Measurements from ENCODE around the gene CDH15.
"Not testable (repeated sequence)": the region's sequence is repeated elsewhere in the genome, so short reads cannot be mapped to it uniquely, and the experiment has no call there.

Gene CDH15

DNA sequence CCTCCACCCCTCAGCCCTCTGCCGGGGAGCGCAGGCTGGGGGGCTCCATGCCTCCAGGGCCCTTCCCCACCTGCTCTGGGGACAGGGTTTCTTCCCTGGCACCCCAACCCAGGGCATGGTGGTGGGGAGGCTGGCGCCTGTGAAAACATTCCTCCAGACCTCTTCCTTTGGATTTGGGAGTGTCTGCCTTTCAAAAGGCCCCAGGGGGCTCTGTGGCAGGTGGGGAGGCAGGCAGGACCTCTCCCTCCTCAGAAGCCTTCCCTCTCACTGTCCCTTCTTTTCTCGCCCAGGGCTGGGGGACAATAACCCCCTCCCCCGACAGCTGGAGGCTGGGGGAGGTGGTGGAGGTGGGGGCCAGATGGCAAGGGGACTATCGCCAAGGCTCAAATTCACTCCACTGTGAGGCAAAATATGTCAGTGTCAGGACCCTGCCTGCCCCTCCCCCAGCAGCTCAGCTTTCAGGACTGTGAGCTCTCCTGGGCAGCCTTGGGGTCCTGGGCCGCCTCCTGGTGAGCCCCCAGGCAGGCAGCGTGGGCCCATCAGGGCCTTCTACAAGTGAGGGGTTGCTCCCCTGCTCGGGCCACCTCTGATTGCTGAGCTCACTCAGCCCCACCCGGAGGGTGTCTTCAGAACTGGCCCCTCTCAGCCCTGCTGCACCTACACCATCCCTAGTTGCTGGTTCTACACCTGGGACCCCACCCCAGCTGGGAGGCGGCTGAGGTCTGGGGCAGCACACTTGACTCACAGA, 1.8 kb downstream of the CDH15 start:
- DNase-seq: no peak

DNA sequence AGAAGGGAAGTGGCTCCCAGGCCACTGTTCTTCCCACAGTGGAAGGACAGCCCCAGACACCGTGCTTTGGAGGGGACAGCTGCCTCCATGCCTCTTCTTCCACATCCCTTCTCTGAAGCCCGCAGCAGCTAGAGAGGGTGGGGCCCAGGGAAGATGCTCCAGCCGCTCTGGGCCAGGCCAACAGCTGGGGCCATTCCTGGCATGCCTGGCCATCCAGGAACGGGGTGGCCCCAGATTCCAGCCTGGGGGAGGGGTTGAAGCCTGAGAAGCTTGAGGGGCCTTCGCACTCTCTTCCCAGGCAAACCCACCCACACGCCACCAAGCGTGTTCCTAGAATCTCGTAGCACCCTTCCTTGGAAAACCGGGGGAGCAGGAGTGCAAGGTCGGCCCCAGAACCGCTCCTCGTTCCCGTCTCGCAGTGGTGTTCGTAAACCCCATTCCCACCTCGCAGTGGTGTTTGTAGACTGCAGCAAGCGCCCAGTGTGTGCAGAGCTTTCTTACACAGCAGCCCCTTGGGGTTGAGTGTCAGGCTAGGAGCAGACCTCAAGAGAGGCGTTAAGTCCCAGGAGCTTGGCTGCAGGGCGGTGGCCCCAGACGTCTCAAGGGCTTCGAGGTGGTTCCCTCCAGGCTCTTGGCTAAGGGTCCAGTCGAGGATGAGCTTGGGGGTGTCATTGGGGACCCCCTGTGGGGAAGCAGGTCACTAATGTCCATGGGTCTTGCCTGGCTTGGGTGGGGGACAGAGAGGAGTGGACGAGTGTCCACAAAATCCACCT, 2.7 kb downstream of the CDH15 start:
- no peak for DNase-seq

DNA sequence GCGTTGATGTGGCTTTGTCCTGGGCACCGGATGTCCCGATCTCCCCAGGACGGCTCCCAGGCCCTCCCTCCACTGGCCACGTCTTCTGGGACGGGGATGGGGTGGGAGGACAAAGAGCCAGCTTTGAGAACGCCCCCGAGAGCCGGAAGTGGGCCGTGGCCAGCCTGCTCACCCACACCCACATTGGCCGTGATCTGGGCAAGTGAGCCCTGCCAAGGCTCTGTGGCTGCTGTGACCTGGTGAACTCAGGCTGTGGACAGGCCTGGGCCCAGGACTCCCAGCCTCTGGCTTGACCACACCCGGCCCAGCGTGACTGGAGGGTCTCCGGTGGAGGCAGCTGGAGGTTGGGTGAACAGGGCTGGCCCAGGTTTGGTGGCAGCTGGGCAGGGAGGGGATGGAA, 3.3 kb downstream of the CDH15 start:
- no peak for DNase-seq

DNA sequence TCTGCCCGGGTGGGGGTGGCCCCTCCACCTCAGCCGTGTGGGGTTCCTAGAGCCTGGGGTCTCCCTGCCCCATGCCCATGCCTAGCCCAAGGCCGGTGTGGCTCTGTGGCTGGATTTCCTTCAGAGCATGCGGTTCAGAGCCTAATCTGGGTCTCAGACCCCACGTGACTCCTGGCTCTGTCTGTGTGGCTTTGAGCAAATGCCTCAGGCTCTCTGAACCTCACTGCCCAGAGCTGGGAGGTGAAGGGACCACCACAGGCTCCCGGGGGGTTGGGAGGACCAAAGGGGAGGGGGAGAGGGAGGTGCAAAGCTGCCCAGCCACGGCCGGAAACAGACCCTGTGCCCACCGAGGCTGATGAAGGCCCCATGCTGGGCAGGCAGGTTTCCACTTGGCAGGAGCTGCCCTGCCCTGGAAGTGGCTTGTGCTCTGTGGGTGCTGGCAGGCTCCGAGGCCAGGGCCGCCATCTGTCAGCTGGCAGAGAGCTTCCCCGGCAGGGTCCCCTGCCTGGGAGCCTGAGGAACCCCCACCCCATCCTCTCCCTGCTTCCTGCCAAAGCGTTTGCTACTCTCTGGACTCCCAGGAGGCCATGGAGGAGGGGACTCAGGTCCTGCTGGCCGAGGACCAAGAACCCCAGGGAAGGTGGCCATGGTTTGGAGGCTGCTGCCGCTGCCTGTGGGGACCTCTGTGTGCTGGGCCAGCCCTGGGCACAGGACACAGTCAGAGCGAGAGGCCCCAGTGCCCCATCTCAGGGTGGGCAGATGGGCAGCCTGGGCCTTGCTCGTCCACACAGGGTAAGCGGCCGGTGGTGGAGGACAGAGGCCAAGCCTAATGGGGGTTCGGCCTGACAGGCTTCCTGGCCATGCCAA, 4.0 kb downstream of the CDH15 start:
- no peak for DNase-seq

DNA sequence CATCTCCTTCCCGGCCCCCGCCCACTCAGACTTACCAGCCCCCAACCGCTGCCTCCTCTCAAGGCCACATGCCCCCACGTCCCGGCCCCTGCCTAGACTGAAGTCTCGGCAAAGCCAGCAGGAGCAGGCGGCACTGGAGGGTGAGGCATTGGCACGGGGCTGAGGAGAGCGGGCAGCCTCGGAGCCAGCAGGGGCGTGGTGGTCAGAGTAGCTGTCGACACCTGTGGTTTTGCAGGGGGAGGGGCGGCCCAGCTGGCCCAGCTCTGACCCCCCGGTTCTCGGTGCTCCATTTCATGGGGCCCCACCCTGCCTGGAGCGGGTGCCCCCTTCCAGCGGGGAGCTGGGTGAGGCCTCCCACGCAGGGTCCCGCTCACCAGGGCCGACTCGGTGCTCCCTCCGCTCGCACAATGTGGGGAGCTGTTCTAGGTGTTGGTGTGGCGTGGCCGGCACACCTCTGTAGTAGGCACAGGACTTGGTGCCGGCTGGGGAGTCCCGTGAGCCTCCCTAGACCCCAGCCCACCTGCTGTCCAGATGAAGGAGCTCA, 4.7 kb downstream of the CDH15 start:
- DNase-seq: no peak

DNA sequence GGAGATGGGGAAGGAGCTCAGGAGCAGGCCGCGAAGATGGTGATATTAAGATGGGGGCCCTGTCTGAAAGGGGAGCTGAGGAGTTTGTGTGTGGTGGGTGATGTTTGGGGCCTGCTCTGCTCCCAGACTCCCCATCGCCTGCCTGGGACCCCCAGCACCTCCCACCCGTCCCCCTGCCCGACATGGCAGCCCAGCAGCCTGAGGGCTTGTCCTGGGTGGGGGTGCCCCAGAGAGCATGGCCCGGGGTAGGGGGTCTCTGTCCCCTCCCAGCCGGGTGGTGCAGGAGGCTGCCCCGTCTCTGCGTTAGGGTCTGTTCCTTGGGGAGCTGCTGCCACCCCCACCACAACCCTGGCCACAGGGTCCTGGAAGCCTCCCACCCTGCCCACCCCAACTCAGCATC, 5.2 kb downstream of the CDH15 start:
- no peak for DNase-seq

- no peak for DNase-seq
Measured at GRCh38 chr16:89177501-89177900, 6.0 kb downstream of the CDH15 start.

- no peak for DNase-seq
Measured at GRCh38 chr16:89178453-89179147, 7.1 kb downstream of the CDH15 start.

GRCh38 chr16:89179148-89179484, 7.6 kb downstream of the CDH15 start:
- no peak for DNase-seq

DNA sequence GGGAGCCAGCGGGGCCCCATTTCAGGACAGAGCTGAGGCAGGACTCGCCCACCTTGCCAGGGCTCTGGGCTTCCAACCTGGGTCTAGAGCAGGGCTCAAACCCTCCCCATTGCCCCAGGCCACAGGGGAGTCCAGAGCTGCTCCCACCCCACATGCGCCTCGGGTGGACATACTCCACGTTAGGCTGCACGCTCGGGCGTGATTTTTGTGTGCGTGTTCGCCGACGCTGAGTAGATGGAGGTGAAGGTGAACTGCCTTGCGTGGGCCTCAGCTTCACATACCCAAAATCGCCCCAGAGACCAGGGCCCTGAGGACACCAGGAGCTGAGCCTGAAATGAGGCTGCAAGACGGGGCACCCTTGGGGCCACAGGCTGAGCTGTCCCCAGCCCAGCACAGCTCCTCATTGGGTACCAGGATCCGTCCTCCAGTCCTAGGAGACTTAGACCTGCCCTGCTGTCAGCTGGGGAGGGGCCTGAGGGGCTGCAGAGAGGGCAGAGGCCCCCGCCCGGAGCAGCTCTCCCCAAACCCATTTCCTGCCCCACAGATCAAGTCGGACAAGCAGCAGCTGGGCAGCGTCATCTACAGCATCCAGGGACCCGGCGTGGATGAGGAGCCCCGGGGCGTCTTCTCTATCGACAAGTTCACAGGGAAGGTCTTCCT, 8.2 kb downstream of the CDH15 start:
- no peak for DNase-seq

- DNase-seq: no peak
Measured at GRCh38 chr16:89183463-89183862, 11.9 kb downstream of the CDH15 start.

GRCh38 chr16:89183975-89184676, 12.6 kb downstream of the CDH15 start:
- no peak for DNase-seq

DNA sequence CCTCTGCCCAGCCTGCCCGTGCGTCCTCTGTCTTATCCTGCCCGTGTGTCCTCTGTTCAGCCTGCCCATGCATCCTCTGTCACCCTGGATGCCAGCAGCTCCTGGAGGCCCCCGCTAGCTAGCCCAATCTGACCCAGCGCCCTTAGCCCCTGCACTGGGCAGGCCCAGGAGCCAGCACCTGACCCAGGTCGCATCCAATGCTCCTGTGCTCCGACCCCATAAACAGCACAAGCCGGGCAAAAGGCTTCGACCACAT, 13.1 kb downstream of the CDH15 start:
- no peak for DNase-seq

DNA sequence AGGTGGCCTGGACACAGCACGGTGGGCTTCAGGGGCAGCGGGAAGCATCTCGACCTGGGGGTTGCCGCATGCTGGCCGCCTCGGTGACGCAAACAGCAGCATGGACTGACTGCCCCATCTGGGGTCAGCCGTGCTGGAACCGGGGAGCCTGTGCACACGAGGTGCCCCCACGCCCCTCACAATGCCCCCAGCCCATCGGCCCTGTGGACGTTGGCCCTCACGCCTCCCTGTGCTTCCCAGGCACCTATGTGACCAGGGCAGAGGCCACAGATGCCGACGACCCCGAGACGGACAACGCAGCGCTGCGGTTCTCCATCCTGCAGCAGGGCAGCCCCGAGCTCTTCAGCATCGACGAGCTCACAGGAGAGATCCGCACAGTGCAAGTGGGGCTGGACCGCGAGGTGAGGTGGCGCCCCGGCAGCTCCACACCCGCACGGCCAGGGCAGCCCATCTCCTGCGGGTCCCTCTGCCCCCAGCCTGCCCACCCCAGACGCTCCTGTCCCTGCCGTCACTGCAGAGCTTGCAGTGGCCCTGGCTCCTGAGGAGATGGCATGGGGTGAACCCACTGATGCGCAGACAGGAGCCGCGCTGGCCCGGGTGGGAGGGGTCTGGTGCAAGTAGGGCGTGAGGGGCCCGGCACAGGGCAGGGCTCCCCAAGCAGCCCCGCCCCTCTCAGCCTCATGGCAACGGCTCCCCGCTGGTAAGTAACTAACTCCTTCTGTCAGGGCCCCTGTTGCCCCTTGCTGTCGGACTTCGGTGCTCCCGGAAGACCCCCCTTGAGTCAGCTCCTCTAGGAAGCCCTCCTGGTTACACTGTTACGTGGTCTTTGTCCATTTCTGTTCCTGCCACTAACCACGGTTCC, 13.6 kb downstream of the CDH15 start:
- DNase-seq: no peak

DNA sequence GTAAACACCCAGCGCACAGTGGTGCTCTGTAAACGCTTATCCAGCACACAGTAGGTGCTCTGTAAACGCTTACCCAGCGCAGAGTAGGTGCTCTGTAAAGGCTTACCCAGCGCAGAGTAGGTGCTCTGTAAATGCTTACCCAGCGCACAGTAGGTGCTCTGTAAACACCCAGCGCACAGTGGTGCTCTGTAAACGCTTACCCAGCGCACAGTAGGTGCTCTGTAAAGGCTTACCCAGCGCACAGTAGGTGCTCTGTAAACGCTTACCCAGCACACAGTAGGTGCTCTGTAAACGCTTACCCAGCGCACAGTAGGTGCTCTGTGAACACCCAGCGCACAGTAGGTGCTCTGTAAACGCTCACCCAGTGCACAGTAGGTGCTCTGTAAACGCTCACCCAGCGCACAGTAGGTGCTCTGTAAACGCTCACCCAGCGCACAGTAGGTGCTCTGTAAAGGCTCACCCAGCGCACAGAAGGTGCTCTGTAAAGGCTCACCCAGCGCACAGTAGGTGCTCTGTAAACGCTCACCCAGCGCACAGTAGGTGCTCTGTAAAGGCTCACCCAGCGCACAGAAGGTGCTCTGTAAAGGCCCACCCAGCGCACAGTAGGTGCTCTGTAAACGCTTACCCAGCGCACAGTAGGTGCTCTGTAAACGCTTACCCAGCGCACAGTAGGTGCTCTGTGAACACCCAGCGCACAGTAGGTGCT, 14.5 kb downstream of the CDH15 start:
- DNase-seq: not testable (repeated sequence)

GRCh38 chr16:89186593-89187031, 15.1 kb downstream of the CDH15 start:
- DNase-seq: not testable (repeated sequence)

DNA sequence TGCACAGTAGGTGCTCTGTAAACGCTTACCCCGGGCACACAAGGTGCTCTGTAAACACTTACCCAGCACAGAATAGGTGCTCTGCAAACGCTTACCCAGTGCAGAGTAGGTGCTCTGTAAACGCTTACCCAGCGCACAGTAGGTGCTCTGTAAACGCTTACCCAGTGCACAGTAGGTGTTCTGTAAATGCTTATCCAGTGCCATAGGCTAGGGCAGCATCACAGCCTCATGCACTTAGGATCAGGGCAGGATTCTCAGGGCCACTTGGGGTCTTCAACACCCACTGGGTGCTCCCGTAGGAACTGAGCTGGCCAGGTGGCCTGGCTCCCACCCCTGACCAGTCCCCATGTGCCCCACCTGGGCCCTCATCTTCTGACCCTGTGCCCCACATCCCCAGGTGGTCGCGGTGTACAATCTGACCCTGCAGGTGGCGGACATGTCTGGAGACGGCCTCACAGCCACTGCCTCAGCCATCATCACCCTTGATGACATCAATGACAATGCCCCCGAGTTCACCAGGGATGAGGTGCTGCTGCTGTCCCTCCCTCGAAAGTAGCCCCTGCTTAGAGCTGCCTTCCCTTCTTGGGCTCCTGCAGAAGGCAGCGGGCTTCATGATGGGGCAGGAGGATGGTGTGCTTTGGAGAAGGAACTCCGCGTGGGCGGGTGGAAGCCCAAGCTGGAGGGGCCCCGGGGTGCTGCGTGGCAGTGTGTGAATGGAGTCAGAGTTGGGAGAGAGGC, 15.7 kb downstream of the CDH15 start:
- peak; percentile 20 for DNase-seq

GRCh38 chr16:89187770-89188392, 16.3 kb downstream of the CDH15 start:
- DNase-seq: peak; percentile 28
